DMS 273 (cell line): ENCODE data around the gene DUSP6.
A peak's percentile ranks its signal among the peaks of the same experiment; 100 is the strongest.

Source experiments
- DNase-seq: peaks from one replicate; lab custom pipeline; 2025; ENCODE audit not compliant: unreplicated experiment; lab: John Stamatoyannopoulos, UW

DUSP6 gene

DNA sequence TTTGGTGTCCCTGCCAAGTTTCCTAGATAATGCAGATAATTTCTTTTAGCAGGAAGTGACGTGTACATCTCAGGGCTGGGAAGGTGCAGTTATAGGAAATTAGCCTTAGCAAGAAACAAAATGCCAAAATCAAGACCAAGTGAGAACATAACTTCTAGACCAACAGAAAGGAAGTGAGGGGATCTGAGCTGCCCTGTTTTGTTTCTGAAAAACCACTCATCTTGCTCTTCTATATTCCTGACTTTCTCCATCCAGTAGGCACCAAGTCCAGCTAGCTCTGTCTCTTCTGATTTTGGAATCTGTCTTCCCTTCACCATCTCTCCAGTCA is 23.9 kb upstream of the DUSP6 start:
- DNase-seq: no peak

DNA sequence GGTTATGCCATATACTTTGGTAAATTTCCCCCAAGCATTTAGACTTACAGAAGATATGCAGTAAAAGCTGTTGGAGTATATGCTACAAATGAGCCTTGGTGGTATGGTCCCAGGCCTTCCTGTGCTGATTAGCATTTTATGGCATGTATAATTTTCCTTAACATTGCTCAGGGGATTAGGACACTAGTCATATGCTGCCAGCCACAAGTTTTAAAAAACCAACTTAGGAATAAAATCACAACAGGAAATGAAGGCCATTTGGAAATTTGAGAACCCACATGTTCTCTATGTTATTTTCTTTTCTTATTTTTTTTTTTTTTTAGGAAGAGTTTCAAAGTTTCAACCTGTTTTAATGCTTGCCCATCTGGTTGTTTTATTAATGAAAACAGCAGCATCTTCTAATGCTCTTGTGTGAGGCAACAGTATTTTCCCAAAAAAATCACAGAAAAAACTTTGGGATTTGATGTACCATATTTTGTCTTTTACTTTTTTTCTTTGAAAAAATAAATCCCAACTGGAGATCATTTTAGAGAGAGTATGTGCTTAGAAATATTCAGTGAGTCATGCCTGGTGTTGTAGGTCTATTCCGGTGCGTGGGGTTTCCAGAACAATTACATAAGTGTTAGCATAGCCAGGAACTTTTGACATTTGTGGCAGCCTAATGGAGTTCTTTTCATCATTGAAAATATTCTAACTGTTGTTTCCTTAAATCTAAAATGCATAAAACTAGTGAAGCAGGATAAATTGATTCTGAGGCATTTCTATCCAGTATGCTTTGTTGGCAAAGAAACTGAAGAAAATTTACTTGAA is 21.7 kb upstream of the DUSP6 start:
- DNase-seq: peak; percentile 6

DNA sequence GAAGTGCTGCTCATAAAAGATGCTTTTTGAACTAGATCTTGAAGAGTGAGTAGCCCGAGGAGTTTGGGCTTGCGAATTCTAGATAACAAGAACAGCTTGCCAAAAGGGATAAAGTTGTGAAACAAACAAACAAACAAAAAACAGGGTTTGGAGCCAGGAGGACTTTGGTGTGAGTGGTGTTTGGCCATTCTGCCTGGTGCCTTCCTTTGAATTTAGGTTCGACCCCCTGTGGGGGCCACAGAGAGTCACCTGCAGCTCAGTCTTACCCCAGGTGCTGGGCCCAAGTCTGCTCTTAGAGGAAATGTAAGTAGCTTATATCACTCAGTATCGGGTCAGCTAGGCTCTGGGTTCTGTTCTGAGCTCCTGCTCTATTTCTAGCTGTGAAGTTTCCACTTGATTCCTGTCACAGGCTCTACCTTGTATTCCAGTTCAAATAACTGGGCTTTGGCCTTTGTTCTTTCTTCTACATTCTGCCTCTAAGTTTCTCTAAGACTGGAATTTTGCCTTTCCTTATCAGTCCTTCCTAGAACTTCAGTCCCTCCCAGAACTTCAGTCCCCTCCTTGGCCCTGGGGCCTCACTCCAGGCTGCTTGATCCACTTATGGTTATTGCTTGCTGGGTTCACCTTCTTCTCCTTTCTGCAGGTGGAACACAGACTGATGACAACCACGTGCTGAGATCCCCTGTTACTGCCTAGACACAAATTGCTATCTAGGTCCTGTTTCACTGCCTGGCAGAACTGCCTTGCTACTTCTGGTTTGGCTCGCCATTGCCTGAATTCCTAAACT is 20.5 kb upstream of the DUSP6 start:
- DNase-seq: no peak

DNA sequence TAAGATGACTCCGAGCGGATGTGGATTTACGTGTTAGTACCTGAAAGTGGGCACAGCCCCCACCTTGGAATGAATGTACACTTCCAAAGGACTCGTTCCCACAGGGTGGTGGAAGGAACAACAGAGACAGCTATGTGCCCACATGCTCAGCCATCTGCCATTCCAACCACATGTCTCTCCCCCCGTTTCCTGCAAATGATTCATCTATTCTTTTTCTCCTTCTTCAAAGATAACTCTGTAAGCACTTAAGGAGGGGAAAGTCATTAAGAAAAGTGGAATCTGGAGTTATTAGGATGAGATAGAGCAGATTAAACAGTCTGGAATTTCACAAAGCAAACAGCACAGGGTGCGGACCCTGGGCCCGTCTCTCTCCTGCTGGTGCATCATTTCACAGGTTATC is 18.5 kb upstream of the DUSP6 start:
- DNase-seq: peak; percentile 46

DNA sequence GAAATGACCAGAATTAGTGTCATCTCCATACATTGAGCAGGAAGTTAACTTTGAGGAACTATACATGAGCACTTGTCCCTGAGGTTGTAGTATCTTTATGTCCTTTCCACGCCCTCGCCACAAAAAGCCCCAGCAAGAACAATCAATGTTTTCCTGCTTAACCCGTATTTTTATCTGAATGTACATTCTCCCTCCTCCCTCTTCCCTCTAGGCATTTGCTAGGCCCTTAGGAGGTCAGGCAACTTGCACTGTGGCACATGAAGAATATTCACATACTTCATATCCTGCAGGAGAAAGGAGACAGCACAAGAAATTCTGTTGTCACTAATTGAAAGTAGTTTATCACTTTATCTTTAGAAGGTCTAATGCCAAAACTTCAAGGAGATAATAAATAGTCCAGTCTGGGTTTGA is 18.1 kb upstream of the DUSP6 start:
- DNase-seq: no peak

DNA sequence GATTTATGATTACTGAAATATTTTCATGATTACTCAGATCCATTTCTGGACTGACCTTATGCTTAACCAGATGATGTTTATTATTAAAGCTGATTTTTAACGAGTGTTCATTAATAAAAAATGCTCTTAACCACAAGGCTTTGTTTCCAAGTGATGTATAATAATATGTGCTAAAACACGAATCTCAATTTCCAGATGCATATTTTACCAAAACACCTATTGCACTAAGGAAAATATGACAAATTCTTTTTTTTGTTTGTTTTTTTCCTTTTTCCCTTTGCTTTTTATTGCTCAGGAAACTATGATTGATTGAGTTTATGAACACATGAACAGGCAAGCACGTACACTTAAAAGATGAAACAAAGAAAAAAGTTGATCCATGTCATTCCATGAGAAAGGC is 16.9 kb upstream of the DUSP6 start:
- no peak for DNase-seq

DNA sequence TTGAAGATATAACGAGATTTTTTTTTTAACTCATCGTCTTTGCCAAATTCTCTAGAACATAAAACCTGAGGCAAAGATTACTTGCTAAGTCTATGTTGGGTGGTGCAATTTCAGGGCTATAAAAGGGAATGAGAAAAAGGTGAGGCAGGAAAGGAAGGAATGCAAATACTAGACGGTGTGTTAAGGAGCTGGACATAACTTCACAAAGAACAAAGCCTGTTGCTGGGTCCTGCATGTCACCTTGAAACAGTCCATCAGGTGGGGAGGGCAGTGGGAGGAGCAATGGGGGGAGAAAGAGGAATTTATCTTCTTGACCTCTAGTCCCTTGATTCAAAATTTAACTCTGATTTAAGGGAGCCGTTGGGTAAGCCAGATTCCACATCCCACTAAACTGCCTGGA is 16.1 kb upstream of the DUSP6 start:
- no peak for DNase-seq

DNA sequence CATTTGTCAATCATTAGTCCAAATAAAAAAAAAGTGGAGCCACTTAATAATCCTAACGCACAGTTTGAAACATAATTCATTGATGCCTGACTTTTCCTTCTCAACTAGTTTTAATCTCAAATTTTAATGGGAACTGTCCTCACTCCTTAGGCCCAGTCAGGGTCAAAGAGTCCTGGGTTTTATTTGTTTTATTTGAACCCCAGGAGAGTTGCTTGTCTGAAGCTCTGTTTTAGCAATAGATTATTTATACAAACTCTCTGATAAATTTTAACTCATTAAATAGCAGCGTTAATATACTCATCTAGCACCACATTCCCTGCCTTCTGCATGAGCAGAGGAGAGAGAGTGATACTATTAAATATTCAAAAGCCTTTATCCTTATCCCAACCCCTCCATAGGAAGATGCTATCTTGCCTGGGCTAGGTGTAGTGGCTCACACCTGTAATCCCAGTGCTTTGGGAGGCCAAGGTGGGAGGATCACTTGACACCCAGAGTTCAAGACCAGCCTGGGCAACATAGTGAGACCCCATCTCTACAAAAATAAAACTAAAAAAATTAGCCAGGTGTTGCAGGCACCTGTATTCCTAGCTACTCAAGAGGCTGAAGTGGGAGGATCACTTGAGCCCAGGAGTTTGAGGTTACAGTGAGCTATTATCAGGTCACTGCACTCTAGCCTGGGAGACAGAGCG is 14.5 kb upstream of the DUSP6 start:
- DNase-seq: no peak

DNA sequence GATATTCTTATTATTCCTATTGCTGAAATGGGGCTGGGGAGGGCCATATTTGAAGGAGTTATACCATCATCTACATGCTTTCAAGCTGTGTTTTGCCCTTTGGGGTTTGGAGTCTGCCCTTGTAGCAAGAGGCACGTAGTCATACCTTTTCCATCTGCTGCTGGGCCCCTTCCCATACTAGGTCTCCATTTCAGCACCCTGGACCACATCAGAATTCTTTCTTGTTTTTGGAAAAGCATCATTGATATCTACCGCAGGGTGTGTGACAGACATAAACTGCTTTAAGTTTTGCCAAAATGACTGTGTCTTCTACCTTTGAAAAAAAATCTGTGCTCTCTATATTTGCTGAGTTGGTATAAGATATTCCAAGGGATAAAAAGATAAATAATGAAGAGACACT is 12.3 kb upstream of the DUSP6 start:
- DNase-seq: no peak

DNA sequence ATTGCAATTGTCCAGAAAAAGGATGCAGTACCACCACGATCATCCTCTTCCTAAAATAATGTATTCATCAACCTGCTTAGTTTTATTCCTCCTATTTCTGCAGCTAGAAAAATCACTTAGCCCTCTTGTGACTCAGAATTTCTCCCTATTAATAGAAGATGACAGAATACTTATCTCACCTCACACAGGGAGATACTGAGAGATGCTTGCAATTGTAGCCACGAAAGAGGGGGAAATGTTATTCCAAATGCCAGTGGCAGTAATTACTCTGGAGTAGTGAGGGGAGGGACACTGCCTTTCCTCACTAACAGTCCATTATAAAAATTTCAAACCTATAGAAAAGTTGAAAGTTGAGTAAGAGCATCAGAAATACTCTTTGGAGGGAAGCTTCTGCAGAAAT is 11.8 kb upstream of the DUSP6 start:
- DNase-seq: no peak

DNA sequence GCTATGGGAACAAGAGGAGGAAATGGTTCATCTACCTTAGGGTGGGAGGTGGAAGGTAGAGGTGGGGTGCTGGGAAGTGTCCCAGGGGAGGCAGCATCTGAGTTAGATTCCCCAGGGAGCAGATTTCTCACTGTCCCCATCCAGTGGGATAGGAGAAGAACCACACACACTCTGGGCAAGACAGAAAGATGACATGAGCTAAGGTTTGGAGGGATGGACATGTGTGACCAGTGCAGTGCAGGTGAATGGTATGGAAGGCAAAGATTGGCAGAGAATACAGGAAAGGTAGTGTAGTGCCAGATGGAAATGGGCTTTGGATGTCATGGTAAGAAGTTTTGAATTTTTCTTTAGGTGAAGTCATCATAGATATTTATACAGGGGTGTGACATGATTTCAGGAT is 11.3 kb upstream of the DUSP6 start:
- no peak for DNase-seq

DNA sequence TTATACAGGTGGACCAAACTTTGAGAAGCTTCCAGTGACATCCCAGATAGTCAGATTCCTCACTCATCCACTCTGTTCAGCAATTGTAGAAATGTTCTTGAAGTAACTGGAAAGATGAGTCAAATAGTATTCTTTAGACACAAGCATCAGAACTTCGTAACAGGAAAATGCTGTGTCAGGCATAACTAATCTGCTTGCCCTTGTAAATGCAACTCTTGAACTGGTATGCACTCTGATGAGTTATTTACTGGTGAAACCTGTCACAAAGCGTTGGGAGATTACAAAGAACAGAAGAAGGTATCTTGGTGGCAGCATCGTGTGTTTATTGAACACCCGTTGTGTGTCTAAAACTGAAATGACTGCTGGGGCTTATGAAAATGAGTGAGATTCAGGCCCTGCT is 10.8 kb upstream of the DUSP6 start:
- DNase-seq: no peak

DNA sequence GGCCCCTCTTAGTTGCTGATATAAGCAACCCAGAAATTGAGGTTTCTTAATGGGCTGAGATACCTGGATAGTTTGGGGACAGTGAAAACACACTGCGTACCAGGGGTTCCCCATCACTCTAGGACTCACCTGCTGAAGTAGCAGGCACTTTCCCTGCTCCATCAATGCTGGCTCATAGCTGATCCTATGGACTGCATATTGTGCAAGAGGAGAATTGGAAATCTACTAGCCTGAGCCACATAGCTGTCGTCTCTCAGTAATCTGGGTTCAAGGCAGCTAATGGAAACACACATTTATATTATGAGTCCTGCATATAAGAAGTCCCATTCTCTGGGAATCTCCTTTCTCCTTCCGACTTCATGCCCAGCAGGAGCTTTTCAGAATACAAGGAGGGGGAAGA is 7.3 kb upstream of the DUSP6 start:
- no peak for DNase-seq

DNA sequence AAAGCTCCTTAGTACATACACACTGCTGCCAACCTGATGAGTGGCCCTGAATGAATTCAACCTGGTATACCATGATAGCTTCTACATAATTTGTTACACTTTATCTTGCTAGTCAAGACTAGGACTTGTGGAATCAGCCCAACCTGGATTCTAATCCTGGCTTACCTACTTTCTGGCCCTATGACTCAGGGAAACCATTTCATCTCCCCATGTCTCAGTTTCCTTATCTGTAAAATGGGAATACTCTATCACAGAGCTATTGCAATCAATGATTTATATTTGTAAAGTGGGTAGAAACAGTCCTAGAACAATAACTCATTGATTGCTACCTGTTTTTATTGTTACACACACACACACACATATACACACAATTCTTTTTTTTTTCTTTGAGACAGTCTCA is 6.5 kb upstream of the DUSP6 start:
- no peak for DNase-seq

DNA sequence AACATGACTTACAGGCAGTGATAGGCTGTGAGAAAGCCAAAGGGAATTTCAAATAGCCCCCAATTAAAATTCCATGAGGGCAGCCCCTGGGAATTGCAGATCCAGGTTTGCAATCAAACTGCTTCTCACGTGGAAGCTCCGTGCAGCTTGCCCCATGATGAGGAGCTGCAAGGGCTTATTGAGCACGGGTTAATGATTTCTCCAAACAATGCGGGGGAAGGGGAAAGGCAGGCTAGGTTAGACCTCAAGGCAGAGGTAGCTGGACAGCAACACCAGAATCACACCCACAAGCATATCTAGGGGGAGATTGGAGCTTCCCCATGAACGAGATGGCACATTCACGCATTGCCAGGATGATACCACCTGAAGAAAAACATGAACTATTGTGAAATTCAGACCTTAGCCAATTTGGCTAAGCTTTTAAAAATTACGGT is 5.0 kb upstream of the DUSP6 start:
- no peak for DNase-seq

DNA sequence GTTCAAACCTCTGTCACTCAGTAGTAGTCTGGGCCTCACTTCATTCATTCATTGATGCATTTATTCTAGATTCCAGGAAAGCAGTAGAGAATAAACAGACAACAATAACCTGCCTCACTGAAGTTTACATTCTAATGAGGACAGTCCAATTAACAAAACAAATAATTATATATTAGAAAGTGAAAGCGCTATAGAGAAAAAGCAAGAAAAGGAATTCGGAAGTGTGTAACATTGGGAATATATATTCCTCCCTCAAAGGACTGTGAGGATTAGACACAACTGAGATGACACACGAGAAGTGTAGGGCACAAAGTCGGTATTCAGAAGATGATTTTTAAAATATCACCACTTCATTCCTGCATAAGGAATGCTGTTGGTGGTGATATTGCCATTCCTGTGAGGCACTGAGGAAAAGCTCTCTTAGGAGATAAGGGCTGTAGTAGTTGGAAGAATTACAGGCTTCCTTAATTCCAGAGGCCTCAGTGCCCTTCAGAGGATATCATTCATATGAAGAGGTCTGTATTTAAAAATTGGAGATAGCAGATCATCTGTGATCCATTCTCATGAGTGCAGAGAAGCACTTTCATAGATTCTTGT is 3.9 kb upstream of the DUSP6 start:
- no peak for DNase-seq

DNA sequence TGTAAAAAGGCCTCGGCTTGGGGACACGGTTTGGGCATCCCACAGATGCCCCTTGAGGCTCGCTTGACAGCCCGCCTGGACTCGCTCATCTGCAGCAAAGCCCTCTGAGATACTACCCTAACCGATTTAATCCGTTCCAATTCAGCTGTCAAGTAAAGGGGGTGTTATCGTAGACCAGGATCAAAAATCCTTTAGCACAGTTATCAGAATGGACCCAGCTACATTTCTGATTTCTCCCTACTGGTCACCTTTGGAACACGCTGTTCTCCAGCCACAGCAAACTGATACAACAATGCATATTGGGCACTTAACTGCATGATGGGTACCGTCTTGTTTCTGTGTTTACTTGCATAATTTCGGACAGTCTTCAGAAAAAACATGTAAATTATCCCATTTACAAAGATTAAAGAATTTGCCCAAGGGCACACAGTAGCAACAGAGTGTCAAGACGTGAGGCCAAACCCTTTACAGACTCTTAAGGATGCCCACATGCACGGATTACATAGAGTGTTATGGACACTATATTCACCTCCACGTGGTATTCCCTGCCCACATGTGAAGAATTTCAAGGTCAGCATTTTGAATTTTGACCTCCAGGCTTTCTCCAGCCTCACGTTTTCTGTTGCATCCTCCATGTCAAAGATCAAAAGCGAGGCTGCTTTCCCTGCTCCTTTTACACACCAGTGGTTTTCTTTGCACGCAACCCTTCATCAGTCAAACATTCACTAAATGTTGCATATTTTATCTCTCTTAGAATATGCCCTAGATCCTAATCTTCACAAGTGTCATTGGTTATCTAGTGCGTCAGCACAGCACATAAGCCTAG is 3.2 kb upstream of the DUSP6 start:
- peak; percentile 2 for DNase-seq

DNA sequence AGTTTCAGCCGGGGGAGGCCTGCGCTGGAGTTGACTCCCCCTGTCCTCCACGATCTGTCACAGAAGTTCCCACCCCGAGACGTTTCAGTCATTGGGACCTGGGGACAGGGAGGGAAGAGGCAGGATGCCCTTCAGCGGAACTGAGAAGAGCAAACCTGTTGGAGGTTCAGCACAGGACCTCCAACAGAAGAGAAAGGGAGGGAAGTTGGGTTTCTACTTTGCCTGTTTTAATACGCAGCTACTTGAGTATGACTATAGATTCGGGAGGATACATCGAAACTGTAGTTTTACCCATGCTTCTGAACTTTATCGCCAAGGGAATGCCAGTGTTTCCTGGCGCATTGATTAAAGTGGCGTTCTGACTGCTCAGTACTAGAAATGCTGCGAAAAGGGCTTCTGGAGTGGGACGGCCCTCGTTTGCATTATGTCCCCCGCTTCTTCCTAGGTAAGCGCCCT is 2.3 kb upstream of the DUSP6 start:
- no peak for DNase-seq

DNA sequence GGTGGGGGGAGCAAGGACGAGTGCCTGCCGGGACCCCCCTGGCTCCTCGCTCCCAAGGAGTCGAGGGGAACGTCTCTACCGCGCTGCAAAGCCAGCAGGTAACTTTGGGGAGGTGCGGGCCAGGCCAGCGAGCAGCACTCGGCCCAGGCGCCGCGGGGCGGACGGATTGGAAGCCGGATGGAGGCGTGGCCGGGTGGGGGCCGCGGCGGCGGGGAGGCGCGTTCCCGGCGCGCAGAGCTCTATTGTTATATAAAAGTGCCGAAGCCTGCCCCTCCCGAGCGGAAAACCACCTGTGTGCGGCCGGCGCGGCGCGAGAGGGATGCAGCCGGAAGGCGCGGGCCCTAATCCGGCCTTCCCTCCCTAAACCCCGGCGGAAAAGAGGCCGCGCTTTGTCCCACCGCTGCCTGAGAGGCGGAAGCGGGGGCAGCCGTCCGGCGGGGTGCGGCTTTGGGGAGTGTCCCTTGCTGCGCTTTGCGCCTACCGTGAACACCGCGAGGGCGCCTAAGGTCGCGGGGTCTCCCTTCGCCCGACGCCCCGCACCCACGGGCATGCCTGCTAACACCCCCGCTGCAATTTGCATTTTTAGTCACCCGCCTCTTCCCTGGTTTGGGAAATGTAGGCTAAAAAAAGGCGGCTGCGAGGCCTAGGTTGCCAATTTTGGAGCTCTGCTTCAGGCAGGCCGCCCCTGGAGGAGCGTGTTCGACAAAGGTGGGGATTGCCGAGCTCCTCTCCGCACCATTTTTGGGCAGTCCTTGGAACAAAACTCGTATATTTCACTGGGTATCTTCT is 1.7 kb upstream of the DUSP6 start:
- DNase-seq: peak; percentile 76
